ENCODE data around the gene CLCA2. TPM values are rescaled to one million over a fixed set of nuclear protein-coding genes. Genes with fewer than 3 reads are reported as not detected.

CLCA2 gene
- total and polyA plus RNA-seq, 2 donors (not counting 1 experiment from before 2014, with no cell fraction given), result 1.2 to 3.5 TPM

GRCh38 chr1:86491171-86491950 is 67.4 kb downstream of the CLCA2 start:
- Histone ChIP-seq H3K79me2 (ENCODE audit: control insufficient read depth, insufficient read depth, low read length) (no peaks in the 10 kb centered on the region), H3K4me3 (replicated peaks in 1 of 4; ENCODE audit: control extremely low read depth in 1 of 4, insufficient read depth in 1 of 4, low read depth in 3 of 4, low read length in 4 of 4) (no peak overlapping the region), H3K27me3 (ENCODE audit: control insufficient read depth, insufficient read depth, low read length) (no peaks in the 10 kb centered on the region), H3K9ac (ENCODE audit: insufficient read depth, low read length) (no peak overlapping the region), H3K27ac (ENCODE audit: insufficient read depth, low read length) (no peak overlapping the region), H4K20me1 (ENCODE audit: control insufficient read depth, extremely low read depth, insufficient read depth, low read length) (no peaks in the 10 kb centered on the region), H2AFZ (ENCODE audit: low read length) (no peak overlapping the region), H3K4me1 (ENCODE audit: control insufficient read depth, extremely low read depth, insufficient read depth, low read length) (peaks cover 2% of the 10 kb centered on the region), H3K9me3 (ENCODE audit: control insufficient read depth, insufficient read depth, low read depth, low read length) (no peaks in the 10 kb centered on the region), H3K4me2 (ENCODE audit: extremely low read depth, insufficient read depth, low read length) (no peak overlapping the region), H3K36me3 (ENCODE audit: control insufficient read depth, insufficient read depth, low read length) (no peaks in the 10 kb centered on the region)
- no peak for TF ChIP-seq EZH2 (IDR thresholded peaks at IDR 0.05; ENCODE audit: low read length, missing control alignments)
- TF ChIP-seq CTCF (conservative IDR thresholded peaks at IDR 0.05 in 1 of 2, IDR thresholded peaks at IDR 0.05 in 1 of 2; ENCODE audit: low read depth in 1 of 2, low read length in 2 of 2), result no peak
- no peak for DNase-seq (ENCODE audit: low read depth in 2 of 2)

- H2AFZ ChIP-seq (ENCODE audit: low read length), result no peak overlapping the region
- no peaks in the 10 kb centered on the region for H4K20me1 ChIP-seq (ENCODE audit: control insufficient read depth, extremely low read depth, insufficient read depth, low read length)
- H3K4me3 ChIP-seq (replicated peaks in 1 of 4; ENCODE audit: control extremely low read depth in 1 of 4, insufficient read depth in 1 of 4, low read depth in 3 of 4, low read length in 4 of 4), result no peak overlapping the region
- no peak overlapping the region for H3K4me2 ChIP-seq (ENCODE audit: extremely low read depth, insufficient read depth, low read length)
- TF ChIP-seq CTCF (conservative IDR thresholded peaks at IDR 0.05 in 1 of 2, IDR thresholded peaks at IDR 0.05 in 1 of 2; ENCODE audit: low read depth in 1 of 2, low read length in 2 of 2) (no peak), EZH2 (IDR thresholded peaks at IDR 0.05; ENCODE audit: low read length, missing control alignments) (no peak)
- no peak overlapping the region for H3K27ac ChIP-seq (ENCODE audit: insufficient read depth, low read length)
- H3K9me3 ChIP-seq (ENCODE audit: control insufficient read depth, insufficient read depth, low read depth, low read length), result no peaks in the 10 kb centered on the region
- no peaks in the 10 kb centered on the region for H3K79me2 ChIP-seq (ENCODE audit: control insufficient read depth, insufficient read depth, low read length)
- H3K4me1 ChIP-seq (ENCODE audit: control insufficient read depth, extremely low read depth, insufficient read depth, low read length), result no peaks in the 10 kb centered on the region
- no peak overlapping the region for H3K9ac ChIP-seq (ENCODE audit: insufficient read depth, low read length)
- DNase-seq (ENCODE audit: low read depth in 2 of 2), result no peak
- H3K27me3 ChIP-seq (ENCODE audit: control insufficient read depth, insufficient read depth, low read length), result peaks cover 2% of the 10 kb centered on the region
- H3K36me3 ChIP-seq (ENCODE audit: control insufficient read depth, insufficient read depth, low read length), result no peaks in the 10 kb centered on the region
Observed at GRCh38 chr1:86498281-86498680, 74.3 kb downstream of the CLCA2 start.

GRCh38 chr1:86499987-86500593 is 76.1 kb downstream of the CLCA2 start:
- H3K36me3 ChIP-seq (ENCODE audit: control insufficient read depth, insufficient read depth, low read length), result no peaks in the 10 kb centered on the region
- H2AFZ ChIP-seq (ENCODE audit: low read length), result no peak overlapping the region
- no peaks in the 10 kb centered on the region for H3K4me1 ChIP-seq (ENCODE audit: control insufficient read depth, extremely low read depth, insufficient read depth, low read length)
- no peak for TF ChIP-seq EZH2 (IDR thresholded peaks at IDR 0.05; ENCODE audit: low read length, missing control alignments)
- peak; percentile 25 to 56 for TF ChIP-seq CTCF (conservative IDR thresholded peaks at IDR 0.05 in 1 of 2, IDR thresholded peaks at IDR 0.05 in 1 of 2; ENCODE audit: low read depth in 1 of 2, low read length in 2 of 2)
- H3K9ac ChIP-seq (ENCODE audit: insufficient read depth, low read length), result no peak overlapping the region
- no peak overlapping the region for H3K4me3 ChIP-seq (replicated peaks in 1 of 4; ENCODE audit: control extremely low read depth in 1 of 4, insufficient read depth in 1 of 4, low read depth in 3 of 4, low read length in 4 of 4)
- no peak overlapping the region for H3K4me2 ChIP-seq (ENCODE audit: extremely low read depth, insufficient read depth, low read length)
- H3K9me3 ChIP-seq (ENCODE audit: control insufficient read depth, insufficient read depth, low read depth, low read length), result no peaks in the 10 kb centered on the region
- no peaks in the 10 kb centered on the region for H4K20me1 ChIP-seq (ENCODE audit: control insufficient read depth, extremely low read depth, insufficient read depth, low read length)
- H3K79me2 ChIP-seq (ENCODE audit: control insufficient read depth, insufficient read depth, low read length), result no peaks in the 10 kb centered on the region
- DNase-seq (ENCODE audit: low read depth in 2 of 2), result peak in 1 of 2 donors; percentile 48
- H3K27ac ChIP-seq (ENCODE audit: insufficient read depth, low read length), result no peak overlapping the region
- H3K27me3 ChIP-seq (ENCODE audit: control insufficient read depth, insufficient read depth, low read length), result peaks cover 2% of the 10 kb centered on the region
